SK-N-SH treated with all-trans-retinoic acid at 6 μM for 48 hours (cell line): Measurements from ENCODE around the gene SLC13A2.

Source experiments
- ARNTL ChIP-seq: fragments of 450-650 bp; formaldehyde crosslinking; IDR thresholded peaks from 2 replicates; pipeline ENCODE4 v1.5.0; 2020; ENCODE audit warnings: low read depth, mild to moderate bottlenecking, moderate library complexity, borderline replicate concordance
- PATZ1 ChIP-seq: fragments of 250-450 bp; sonication (Bioruptor Pico); IDR thresholded peaks from 2 replicates; pipeline ENCODE4 v1.8.0; 2020; ENCODE audit warnings: mild to moderate bottlenecking, moderate library complexity, borderline replicate concordance
- SNAI2 ChIP-seq: fragments of 250-450 bp; sonication (Bioruptor Pico); IDR thresholded peaks from 2 replicates; pipeline ENCODE4 v1.5.0; 2020; ENCODE audit warnings: mild to moderate bottlenecking, moderate library complexity
- TOX ChIP-seq: fragments of 250-450 bp; sonication (Bioruptor Pico); IDR thresholded peaks from 2 replicates; pipeline ENCODE4 v1.8.0; 2021; ENCODE audit warnings: mild to moderate bottlenecking, moderate library complexity, borderline replicate concordance
- TSHZ2 ChIP-seq: fragments of 250-450 bp; sonication (Bioruptor Pico); IDR thresholded peaks from 2 replicates; pipeline ENCODE4 v1.5.0; 2020; ENCODE audit warnings: mild to moderate bottlenecking, moderate library complexity
- ZFP30 ChIP-seq: fragments of 450-650 bp; formaldehyde crosslinking; IDR thresholded peaks from 2 replicates; pipeline ENCODE4 v1.5.0; 2022; ENCODE audit warnings: mild to moderate bottlenecking, moderate library complexity

GRCh38 chr17:28540231-28540630, 66.8 kb downstream of the SLC13A2 start:
- TF ChIP-seq TSHZ2 (no peak), ARNTL (CRISPR knock-in tag) (no peak), SNAI2 (CRISPR knock-in tag) (no peak), ZFP30 (no peak), PATZ1 (CRISPR knock-in tag) (no peak), TOX (CRISPR knock-in tag) (no peak)
